Upper lobe of left lung (tissue), 6 donors: ENCODE results near the gene ZNF789. TPM values are rescaled to one million over a fixed set of nuclear protein-coding genes. Genes with fewer than 3 reads are reported as not detected.

ENCODE experiments used
- ATAC-seq, 2 donors: fragments of 200-7000 bp; cut with Tn5 transposase; one replicate each; pipeline ENCODE4 v1.9.1; 2022; ENCODE audit warnings: mild to moderate bottlenecking in 2 of 2, moderate library complexity in 2 of 2; ENCODE audit not compliant: low FRiP score in 2 of 2
- DNase-seq, 2 donors: peaks; one replicate each; pipeline ENCODE4 v3.0.0-alpha.2; 2019 to 2020
- H3K27ac ChIP-seq, 4 donors: fragments of 200-600 bp; sonication (generic); one replicate each; pipeline ENCODE4 v1.5.1; 2016 to 2019
- H3K27me3 ChIP-seq, 4 donors: fragments of 200-600 bp; sonication (generic); one replicate each; pipeline ENCODE4 v1.5.1; 2017 to 2019
- H3K36me3 ChIP-seq, 4 donors: fragments of 200-600 bp; sonication (generic); one replicate each; pipeline ENCODE4 v1.5.1; 2016 to 2019
- H3K4me1 ChIP-seq, 4 donors: fragments of 200-600 bp; sonication (generic); one replicate each; pipeline ENCODE4 v1.5.1; 2018 to 2019
- H3K4me3 ChIP-seq, 4 donors: fragments of 200-600 bp; sonication (generic); one replicate each; pipeline ENCODE4 v1.5.1; 2017 to 2019; ENCODE audit warnings: mild to moderate bottlenecking in 2 of 4, moderate library complexity in 1 of 4
- H3K9me3 ChIP-seq, 4 donors: fragments of 200-600 bp; sonication (generic); one replicate each; pipeline ENCODE4 v1.5.1; 2018 to 2019
- EP300 ChIP-seq, 4 donors: sonication (generic); formaldehyde crosslinking; IDR thresholded peaks; one replicate each; pipeline ENCODE4 v1.5.1; 2017; ENCODE audit warnings: antibody characterized with exemption in 4 of 4, control low read depth in 2 of 4
- POLR2A ChIP-seq, 4 donors: fragments of 450-650 bp; IDR thresholded peaks; one replicate each; pipeline ENCODE4 v1.5.1; 2016 to 2017; ENCODE audit warnings: antibody characterized with exemption in 4 of 4, mild to moderate bottlenecking in 2 of 4
- POLR2AphosphoS5 ChIP-seq, 2 donors: sonication (generic); formaldehyde crosslinking; IDR thresholded peaks; one replicate each; pipeline ENCODE4 v1.5.1; 2017; ENCODE audit warnings: antibody characterized with exemption in 2 of 2
- WGBS, 2 donors: methylation state at CpG; one replicate each; pipeline ENCODE4 v1.1.5; 2017 to 2018; 5-methylcytosine and 5-hydroxymethylcytosine counted together
- total RNA-seq, 6 donors: library from RNA; depleted of rRNA in 4 of 6; stranded (reverse); fragments of >200 nt in 4 of 6; gene quantifications; one replicate each; pipeline versions ENCODE4 v1.1.0 to v1.2.1, GENCODE V29; 2016 to 2021
- TF ChIP-seq, protein P1 (sequence below), 6 experiments: fragments of 450-650 bp in 4 of 6; fragments of 200-600 bp in 2 of 6; sonication (generic) in 2 of 6; IDR thresholded peaks; one replicate each; pipeline ENCODE4 v1.5.1; 2016 to 2019; ENCODE audit warnings: antibody characterized with exemption in 6 of 6
- donor health status: DM: no; HTN: no; CAD: no; lungs with moderate emphysema.
- donor health status: DM: no; HTN: yes; CAD: no; lungs with severe emphysema.

ZNF789 gene
- total RNA-seq, 6 donors from 2014 or later: 8.3 to 28.3 (median 9.3) TPM

GRCh38 chr7:99476107-99476506 is 3.4 kb downstream of the ZNF789 start:
- Histone ChIP-seq H3K36me3 (peaks cover 0 to 7% (median 2%) of the 10 kb centered on the region in 4 donors), H3K4me1 (peaks cover 17 to 39% (median 21%) of the 10 kb centered on the region in 4 donors), H3K27ac (no peak overlapping the region), H3K9me3 (no peaks in the 10 kb centered on the region), H3K4me3 (no peak overlapping the region), H3K27me3 (no peaks in the 10 kb centered on the region)
- TF ChIP-seq POLR2A (IDR thresholded peaks at IDR 0.05): no peak
- TF ChIP-seq, protein P1, sequence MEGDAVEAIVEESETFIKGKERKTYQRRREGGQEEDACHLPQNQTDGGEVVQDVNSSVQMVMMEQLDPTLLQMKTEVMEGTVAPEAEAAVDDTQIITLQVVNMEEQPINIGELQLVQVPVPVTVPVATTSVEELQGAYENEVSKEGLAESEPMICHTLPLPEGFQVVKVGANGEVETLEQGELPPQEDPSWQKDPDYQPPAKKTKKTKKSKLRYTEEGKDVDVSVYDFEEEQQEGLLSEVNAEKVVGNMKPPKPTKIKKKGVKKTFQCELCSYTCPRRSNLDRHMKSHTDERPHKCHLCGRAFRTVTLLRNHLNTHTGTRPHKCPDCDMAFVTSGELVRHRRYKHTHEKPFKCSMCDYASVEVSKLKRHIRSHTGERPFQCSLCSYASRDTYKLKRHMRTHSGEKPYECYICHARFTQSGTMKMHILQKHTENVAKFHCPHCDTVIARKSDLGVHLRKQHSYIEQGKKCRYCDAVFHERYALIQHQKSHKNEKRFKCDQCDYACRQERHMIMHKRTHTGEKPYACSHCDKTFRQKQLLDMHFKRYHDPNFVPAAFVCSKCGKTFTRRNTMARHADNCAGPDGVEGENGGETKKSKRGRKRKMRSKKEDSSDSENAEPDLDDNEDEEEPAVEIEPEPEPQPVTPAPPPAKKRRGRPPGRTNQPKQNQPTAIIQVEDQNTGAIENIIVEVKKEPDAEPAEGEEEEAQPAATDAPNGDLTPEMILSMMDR (IDR thresholded peaks at IDR 0.05): no peak
- DNase-seq (no peak), ATAC-seq (no peak)
- WGBS, 2 donors: 85 to 87% methylated on average over 5 of the region's 5 CpGs

GRCh38 chr7:99478464-99479440 is 6.1 kb downstream of the ZNF789 start:
- 64 to 68% methylated on average over 7 to 15 of the region's 15 CpGs for WGBS, 2 donors
- TF ChIP-seq EP300 (IDR thresholded peaks at IDR 0.05) (no peak), POLR2A (IDR thresholded peaks at IDR 0.05) (no peak), POLR2AphosphoS5 (IDR thresholded peaks at IDR 0.05) (no peak)
- TF ChIP-seq, protein P1 (IDR thresholded peaks at IDR 0.05): no peak
- Histone ChIP-seq H3K27ac (peak overlapping the region in 1 of 4 donors; percentile 27), H3K9me3 (no peaks in the 10 kb centered on the region), H3K36me3 (peaks cover 0 to 7% (median 5%) of the 10 kb centered on the region in 4 donors), H3K4me1 (peaks cover 10 to 22% (median 13%) of the 10 kb centered on the region in 4 donors), H3K4me3 (no peak overlapping the region), H3K27me3 (no peaks in the 10 kb centered on the region)
- DNase-seq (no peak), ATAC-seq (peak in 1 of 2 donors; percentile 35)

GRCh38 chr7:99485094-99485493 is 12.4 kb downstream of the ZNF789 start:
- H3K4me1 ChIP-seq: no peaks in the 10 kb centered on the region
- ATAC-seq (no peak), DNase-seq (no peak)
- no peak overlapping the region for H3K27ac ChIP-seq
- H3K36me3 ChIP-seq: peaks cover 0 to 27% (median 6%) of the 10 kb centered on the region in 4 donors
- H3K27me3 ChIP-seq: no peaks in the 10 kb centered on the region
- no peak for TF ChIP-seq POLR2A (IDR thresholded peaks at IDR 0.05)
- TF ChIP-seq, protein P1 (IDR thresholded peaks at IDR 0.05): no peak
- no peak for TF ChIP-seq EP300 (IDR thresholded peaks at IDR 0.05)
- no peak for TF ChIP-seq POLR2AphosphoS5 (IDR thresholded peaks at IDR 0.05)
- WGBS, 2 donors: 93 to 94% methylated on average over 5 of the region's 5 CpGs
- no peak overlapping the region for H3K4me3 ChIP-seq
- no peaks in the 10 kb centered on the region for H3K9me3 ChIP-seq

DNA sequence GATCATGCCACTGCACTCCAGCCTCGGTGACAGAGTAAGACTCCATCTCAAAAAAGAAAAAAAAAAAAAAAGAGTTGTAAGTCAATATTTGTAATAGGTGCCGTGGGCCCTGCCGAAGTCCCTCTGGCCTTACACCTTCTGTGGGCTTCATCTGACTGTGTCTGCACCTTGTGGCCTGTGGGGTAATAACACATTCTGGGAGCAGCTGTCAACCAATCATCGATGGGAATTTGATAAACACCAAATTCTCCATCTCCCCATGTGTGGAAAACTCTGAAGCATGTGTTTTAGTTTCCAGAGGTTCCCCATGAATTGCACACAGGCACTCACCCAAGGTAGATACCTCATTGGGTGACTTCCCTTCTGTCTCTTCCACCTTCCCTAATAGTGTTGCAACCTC is 16.5 kb downstream of the ZNF789 start:
- Histone ChIP-seq H3K27me3 (no peaks in the 10 kb centered on the region), H3K9me3 (peaks cover 9 to 15% (median 10%) of the 10 kb centered on the region in 4 donors), H3K4me3 (no peak overlapping the region), H3K36me3 (peaks cover 11 to 44% (median 26%) of the 10 kb centered on the region in 4 donors), H3K4me1 (no peaks in the 10 kb centered on the region), H3K27ac (no peak overlapping the region)
- WGBS, 2 donors: 78 to 79% methylated on average over 4 of the region's 4 CpGs
- DNase-seq: no peak
- ATAC-seq: no peak
- TF ChIP-seq, protein P1 (IDR thresholded peaks at IDR 0.05): no peak
- TF ChIP-seq EP300 (IDR thresholded peaks at IDR 0.05) (no peak), POLR2A (IDR thresholded peaks at IDR 0.05) (no peak), POLR2AphosphoS5 (IDR thresholded peaks at IDR 0.05) (no peak)
